GM12878 (cell line): ENCODE results near the gene TYRO3. TPM values are rescaled to one million over a fixed set of nuclear protein-coding genes. Genes with fewer than 3 reads are reported as not detected.
A peak's percentile ranks its signal among the peaks of the same experiment; 100 is the strongest.

Experiments
- CBX3 ChIP-seq: fragments of 200-600 bp; sonication (generic); IDR thresholded peaks from 2 replicates; pipeline ENCODE4 v1.6.1; 2016; ENCODE audit warnings: low read depth, borderline replicate concordance
- EED ChIP-seq: sonication (generic); IDR thresholded peaks from 2 replicates; pipeline ENCODE4 v1.6.1; 2016; ENCODE audit warnings: antibody characterized with exemption, low read depth
- GATAD2B ChIP-seq: fragments of 450-650 bp; conservative IDR thresholded peaks from 2 replicates; pipeline ENCODE4 v1.6.1; 2017; ENCODE audit warnings: low read depth, mild to moderate bottlenecking, moderate library complexity
- HDAC6 ChIP-seq: fragments of 200-600 bp; sonication (generic); IDR thresholded peaks from one replicate; pipeline ENCODE4 v1.8.0; 2017; ENCODE audit warnings: antibody characterized with exemption; ENCODE audit not compliant: unreplicated experiment
- JUND ChIP-seq: IDR thresholded peaks from 2 replicates; pipeline ENCODE4 v1.6.1; 2012; ENCODE audit warnings: low read depth, mild to moderate bottlenecking, low read length, improper control_type of control experiment, moderate library complexity
- KLF5 ChIP-seq: fragments of 450-650 bp; IDR thresholded peaks from 2 replicates; pipeline ENCODE4 v1.6.1; 2014; ENCODE audit warnings: mild to moderate bottlenecking; ENCODE audit not compliant: partially characterized antibody
- LARP7 ChIP-seq: fragments of 450-650 bp; IDR thresholded peaks from 2 replicates; pipeline ENCODE4 v1.6.1; 2017; ENCODE audit warnings: mild to moderate bottlenecking
- NFIC ChIP-seq: IDR thresholded peaks from 2 replicates; pipeline ENCODE4 v1.6.1; 2012; ENCODE audit warnings: low read depth, mild to moderate bottlenecking, inconsistent platforms, low read length, moderate library complexity
- NR2C1 ChIP-seq: fragments of 450-650 bp; IDR thresholded peaks from 2 replicates; pipeline ENCODE4 v1.6.1; 2017; ENCODE audit warnings: antibody characterized with exemption, mild to moderate bottlenecking, moderate library complexity
- NR2F1 ChIP-seq: fragments of 450-650 bp; conservative IDR thresholded peaks from 2 replicates; pipeline ENCODE4 v1.6.1; 2017; ENCODE audit warnings: mild to moderate bottlenecking
- PAX5 ChIP-seq: IDR thresholded peaks from 2 replicates; pipeline ENCODE4 v1.6.1; 2011; ENCODE audit warnings: low read depth, low read length, borderline replicate concordance
- SMC3 ChIP-seq: IDR thresholded peaks from 2 replicates; pipeline ENCODE4 v1.6.1; 2011; ENCODE audit warnings: low read length, improper control_type of control experiment, borderline replicate concordance
- TARDBP ChIP-seq: IDR thresholded peaks from 2 replicates; pipeline ENCODE4 v1.6.1; 2016; ENCODE audit warnings: borderline replicate concordance
- ZNF274 ChIP-seq: IDR thresholded peaks from one replicate; pipeline ENCODE4 v1.8.0; 2011; ENCODE audit not compliant: insufficient read length, insufficient read depth
- polyA plus RNA-seq, 11 experiments: library from polyadenylated mRNA; depleted of rRNA in 4 of 11; unstranded in 6 of 11; stranded (reverse) in 5 of 11; fragments of >200 nt; fragmentation: Nextera tagmentation in 4 of 11; fragmentation: Illumina TruSeq in 1 of 11; extraction: Ambion mirVana in 4 of 11; extraction: Trizol in 1 of 11; gene quantifications; 1 replicate in 1 of 11; 2 replicates in 10 of 11; pipeline versions ENCODE4 v1.2.1 to v1.2.3, GENCODE V29; 2011 to 2016; ENCODE audit warnings: inconsistent platforms in 2 of 11, missing spikeins in 2 of 11, low read depth in 1 of 11
- total RNA-seq, 4 experiments: library from RNA; depleted of rRNA in 3 of 4; stranded (reverse); fragments of >200 nt in 3 of 4; fragmentation: Illumina TruSeq in 1 of 4; extraction: Trizol in 1 of 4; gene quantifications; 2 replicates each; pipeline versions ENCODE4 v1.2.1 to v1.2.3, GENCODE V29; 2013 to 2021
- TF ChIP-seq, protein P1 (sequence below): fragments of 450-650 bp; IDR thresholded peaks from 2 replicates; pipeline ENCODE4 v1.6.1; 2018; ENCODE audit warnings: borderline replicate concordance, mild to moderate bottlenecking; ENCODE audit not compliant: partially characterized antibody
- TF ChIP-seq, protein P2 (sequence below): IDR thresholded peaks from 2 replicates; pipeline ENCODE4 v1.6.1; 2012; ENCODE audit warnings: improper control_type of control experiment, low read depth, low read length; ENCODE audit not compliant: insufficient replicate concordance
- TF ChIP-seq, protein P3 (sequence below): fragments of 450-650 bp; IDR thresholded peaks from 2 replicates; pipeline ENCODE4 v1.6.1; 2016; ENCODE audit warnings: mild to moderate bottlenecking
- TF ChIP-seq, protein P4 (sequence below): fragments of 450-650 bp; formaldehyde crosslinking; IDR thresholded peaks from 2 replicates; pipeline ENCODE4 v1.5.0; 2022; ENCODE audit warnings: mild to moderate bottlenecking, missing genetic modification characterization

The TYRO3 gene
- total and polyA plus RNA-seq, 10 of the 15 experiments (the other 5 are each of a cell fraction or from before 2014, with no cell fraction given), result 0.06 to 0.28 (median 0.13) TPM; not detected in 4

DNA sequence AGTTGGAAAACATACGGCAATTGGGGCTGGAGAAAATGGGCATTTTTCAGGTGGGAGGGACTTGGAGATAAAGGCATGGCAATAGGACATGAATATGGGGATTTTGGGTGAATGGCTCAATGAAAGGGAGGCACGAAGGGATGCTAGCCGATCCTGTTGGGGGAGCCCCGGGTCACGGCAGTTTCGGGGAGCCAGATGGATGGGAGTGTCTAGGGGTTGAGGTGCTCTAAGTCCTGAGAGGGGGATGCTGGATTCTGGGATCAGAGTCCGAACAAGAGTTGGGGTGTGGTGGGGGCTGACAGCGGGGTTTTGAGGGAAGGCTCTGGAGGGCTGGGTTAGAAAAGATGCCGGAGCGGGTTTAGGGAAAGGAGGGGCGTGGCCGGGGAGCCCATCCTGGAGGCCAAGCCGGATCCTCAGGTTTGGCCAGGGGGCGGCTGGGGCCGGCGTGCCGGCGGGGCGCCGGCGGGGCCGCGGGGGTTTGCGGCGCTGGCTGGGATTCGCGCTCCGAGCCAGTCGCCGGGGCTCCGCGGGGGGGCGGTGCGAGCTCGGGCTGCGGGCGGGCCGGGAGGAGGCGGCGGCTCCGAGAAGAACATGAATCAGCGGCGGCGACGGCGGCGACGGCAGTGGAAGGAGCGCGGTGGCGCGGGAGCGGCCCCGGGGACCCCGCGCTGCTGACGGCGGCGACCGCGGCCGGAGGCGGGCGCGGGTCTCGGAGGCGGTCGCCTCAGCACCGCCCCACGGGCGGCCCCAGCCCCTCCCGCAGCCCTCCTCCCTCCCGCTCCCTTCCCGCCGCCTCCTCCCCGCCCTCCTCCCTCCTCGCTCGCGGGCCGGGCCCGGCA lies at the start of gene TYRO3 (continued):
- TF ChIP-seq, protein P1, sequence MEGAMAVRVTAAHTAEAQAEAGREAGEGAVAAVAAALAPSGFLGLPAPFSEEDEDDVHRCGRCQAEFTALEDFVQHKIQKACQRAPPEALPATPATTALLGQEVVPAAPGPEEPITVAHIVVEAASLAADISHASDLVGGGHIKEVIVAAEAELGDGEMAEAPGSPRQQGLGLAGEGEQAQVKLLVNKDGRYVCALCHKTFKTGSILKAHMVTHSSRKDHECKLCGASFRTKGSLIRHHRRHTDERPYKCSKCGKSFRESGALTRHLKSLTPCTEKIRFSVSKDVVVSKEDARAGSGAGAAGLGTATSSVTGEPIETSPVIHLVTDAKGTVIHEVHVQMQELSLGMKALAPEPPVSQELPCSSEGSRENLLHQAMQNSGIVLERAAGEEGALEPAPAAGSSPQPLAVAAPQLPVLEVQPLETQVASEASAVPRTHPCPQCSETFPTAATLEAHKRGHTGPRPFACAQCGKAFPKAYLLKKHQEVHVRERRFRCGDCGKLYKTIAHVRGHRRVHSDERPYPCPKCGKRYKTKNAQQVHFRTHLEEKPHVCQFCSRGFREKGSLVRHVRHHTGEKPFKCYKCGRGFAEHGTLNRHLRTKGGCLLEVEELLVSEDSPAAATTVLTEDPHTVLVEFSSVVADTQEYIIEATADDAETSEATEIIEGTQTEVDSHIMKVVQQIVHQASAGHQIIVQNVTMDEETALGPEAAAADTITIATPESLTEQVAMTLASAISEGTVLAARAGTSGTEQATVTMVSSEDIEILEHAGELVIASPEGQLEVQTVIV, result no peak
- TF ChIP-seq NR2C1, result no peak
- no peak for TF ChIP-seq SMC3
- TF ChIP-seq ZNF274, result no peak
- TF ChIP-seq LARP7, result no peak
- TF ChIP-seq HDAC6, result no peak
- TF ChIP-seq CBX3, result no peak
- TF ChIP-seq KLF5, result no peak
- TF ChIP-seq TARDBP, result no peak
- TF ChIP-seq, protein P2, sequence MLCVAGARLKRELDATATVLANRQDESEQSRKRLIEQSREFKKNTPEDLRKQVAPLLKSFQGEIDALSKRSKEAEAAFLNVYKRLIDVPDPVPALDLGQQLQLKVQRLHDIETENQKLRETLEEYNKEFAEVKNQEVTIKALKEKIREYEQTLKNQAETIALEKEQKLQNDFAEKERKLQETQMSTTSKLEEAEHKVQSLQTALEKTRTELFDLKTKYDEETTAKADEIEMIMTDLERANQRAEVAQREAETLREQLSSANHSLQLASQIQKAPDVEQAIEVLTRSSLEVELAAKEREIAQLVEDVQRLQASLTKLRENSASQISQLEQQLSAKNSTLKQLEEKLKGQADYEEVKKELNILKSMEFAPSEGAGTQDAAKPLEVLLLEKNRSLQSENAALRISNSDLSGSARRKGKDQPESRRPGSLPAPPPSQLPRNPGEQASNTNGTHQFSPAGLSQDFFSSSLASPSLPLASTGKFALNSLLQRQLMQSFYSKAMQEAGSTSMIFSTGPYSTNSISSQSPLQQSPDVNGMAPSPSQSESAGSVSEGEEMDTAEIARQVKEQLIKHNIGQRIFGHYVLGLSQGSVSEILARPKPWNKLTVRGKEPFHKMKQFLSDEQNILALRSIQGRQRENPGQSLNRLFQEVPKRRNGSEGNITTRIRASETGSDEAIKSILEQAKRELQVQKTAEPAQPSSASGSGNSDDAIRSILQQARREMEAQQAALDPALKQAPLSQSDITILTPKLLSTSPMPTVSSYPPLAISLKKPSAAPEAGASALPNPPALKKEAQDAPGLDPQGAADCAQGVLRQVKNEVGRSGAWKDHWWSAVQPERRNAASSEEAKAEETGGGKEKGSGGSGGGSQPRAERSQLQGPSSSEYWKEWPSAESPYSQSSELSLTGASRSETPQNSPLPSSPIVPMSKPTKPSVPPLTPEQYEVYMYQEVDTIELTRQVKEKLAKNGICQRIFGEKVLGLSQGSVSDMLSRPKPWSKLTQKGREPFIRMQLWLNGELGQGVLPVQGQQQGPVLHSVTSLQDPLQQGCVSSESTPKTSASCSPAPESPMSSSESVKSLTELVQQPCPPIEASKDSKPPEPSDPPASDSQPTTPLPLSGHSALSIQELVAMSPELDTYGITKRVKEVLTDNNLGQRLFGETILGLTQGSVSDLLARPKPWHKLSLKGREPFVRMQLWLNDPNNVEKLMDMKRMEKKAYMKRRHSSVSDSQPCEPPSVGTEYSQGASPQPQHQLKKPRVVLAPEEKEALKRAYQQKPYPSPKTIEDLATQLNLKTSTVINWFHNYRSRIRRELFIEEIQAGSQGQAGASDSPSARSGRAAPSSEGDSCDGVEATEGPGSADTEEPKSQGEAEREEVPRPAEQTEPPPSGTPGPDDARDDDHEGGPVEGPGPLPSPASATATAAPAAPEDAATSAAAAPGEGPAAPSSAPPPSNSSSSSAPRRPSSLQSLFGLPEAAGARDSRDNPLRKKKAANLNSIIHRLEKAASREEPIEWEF, result no peak
- no peak for TF ChIP-seq PAX5
- no peak for TF ChIP-seq JUND
- TF ChIP-seq, protein P3, sequence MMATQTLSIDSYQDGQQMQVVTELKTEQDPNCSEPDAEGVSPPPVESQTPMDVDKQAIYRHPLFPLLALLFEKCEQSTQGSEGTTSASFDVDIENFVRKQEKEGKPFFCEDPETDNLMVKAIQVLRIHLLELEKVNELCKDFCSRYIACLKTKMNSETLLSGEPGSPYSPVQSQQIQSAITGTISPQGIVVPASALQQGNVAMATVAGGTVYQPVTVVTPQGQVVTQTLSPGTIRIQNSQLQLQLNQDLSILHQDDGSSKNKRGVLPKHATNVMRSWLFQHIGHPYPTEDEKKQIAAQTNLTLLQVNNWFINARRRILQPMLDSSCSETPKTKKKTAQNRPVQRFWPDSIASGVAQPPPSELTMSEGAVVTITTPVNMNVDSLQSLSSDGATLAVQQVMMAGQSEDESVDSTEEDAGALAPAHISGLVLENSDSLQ, result no peak
- no peak for TF ChIP-seq NFIC
- no peak for TF ChIP-seq NR2F1
- TF ChIP-seq, protein P4, sequence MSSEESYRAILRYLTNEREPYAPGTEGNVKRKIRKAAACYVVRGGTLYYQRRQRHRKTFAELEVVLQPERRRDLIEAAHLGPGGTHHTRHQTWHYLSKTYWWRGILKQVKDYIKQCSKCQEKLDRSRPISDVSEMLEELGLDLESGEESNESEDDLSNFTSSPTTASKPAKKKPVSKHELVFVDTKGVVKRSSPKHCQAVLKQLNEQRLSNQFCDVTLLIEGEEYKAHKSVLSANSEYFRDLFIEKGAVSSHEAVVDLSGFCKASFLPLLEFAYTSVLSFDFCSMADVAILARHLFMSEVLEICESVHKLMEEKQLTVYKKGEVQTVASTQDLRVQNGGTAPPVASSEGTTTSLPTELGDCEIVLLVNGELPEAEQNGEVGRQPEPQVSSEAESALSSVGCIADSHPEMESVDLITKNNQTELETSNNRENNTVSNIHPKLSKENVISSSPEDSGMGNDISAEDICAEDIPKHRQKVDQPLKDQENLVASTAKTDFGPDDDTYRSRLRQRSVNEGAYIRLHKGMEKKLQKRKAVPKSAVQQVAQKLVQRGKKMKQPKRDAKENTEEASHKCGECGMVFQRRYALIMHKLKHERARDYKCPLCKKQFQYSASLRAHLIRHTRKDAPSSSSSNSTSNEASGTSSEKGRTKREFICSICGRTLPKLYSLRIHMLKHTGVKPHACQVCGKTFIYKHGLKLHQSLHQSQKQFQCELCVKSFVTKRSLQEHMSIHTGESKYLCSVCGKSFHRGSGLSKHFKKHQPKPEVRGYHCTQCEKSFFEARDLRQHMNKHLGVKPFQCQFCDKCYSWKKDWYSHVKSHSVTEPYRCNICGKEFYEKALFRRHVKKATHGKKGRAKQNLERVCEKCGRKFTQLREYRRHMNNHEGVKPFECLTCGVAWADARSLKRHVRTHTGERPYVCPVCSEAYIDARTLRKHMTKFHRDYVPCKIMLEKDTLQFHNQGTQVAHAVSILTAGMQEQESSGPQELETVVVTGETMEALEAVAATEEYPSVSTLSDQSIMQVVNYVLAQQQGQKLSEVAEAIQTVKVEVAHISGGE (CRISPR knock-in tag), result no peak
- TF ChIP-seq EED, result peak; percentile 31; the same call in 1 of the 2 replicates
- TF ChIP-seq GATAD2B, result no peak; the same call in 1 of the 2 replicates
